PC-3 (cell line): ENCODE measurements around the gene AGER.

Experiments
- EZH2 ChIP-seq: fragments of 300-600 bp; sonication (generic); IDR thresholded peaks from one replicate; pipeline ENCODE4 v1.6.1; 2017; ENCODE audit warnings: antibody characterized with exemption, mild to moderate bottlenecking, low read length; ENCODE audit not compliant: unreplicated experiment
- TF ChIP-seq, protein P1 (sequence below): fragments of 300-600 bp; sonication (generic); conservative IDR thresholded peaks from 2 replicates; pipeline ENCODE4 v1.5.1; 2017; ENCODE audit warnings: antibody characterized with exemption, low read depth, mild to moderate bottlenecking, low read length

DNA sequence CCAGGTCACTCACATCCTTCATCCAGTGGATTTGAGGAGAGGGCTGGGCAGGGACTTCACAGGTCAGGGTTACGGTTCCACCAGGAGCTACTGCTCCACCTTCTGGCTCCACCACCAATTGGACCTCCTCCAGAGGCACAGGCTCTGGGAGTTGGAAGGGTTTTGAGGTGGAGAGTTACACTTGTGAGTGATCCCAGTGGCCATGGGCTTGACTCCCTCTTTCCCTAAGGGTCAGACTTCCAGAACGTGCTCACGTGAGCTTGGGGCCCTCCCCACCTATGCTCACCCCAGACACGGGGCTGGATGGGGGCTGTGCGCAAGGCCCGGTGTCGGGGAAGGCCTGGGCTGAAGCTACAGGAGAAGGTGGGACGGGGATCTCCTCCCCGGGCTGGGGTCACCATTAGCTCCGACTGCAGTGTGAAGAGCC lies 1.5 kb downstream of the AGER start:
- TF ChIP-seq, protein P1, sequence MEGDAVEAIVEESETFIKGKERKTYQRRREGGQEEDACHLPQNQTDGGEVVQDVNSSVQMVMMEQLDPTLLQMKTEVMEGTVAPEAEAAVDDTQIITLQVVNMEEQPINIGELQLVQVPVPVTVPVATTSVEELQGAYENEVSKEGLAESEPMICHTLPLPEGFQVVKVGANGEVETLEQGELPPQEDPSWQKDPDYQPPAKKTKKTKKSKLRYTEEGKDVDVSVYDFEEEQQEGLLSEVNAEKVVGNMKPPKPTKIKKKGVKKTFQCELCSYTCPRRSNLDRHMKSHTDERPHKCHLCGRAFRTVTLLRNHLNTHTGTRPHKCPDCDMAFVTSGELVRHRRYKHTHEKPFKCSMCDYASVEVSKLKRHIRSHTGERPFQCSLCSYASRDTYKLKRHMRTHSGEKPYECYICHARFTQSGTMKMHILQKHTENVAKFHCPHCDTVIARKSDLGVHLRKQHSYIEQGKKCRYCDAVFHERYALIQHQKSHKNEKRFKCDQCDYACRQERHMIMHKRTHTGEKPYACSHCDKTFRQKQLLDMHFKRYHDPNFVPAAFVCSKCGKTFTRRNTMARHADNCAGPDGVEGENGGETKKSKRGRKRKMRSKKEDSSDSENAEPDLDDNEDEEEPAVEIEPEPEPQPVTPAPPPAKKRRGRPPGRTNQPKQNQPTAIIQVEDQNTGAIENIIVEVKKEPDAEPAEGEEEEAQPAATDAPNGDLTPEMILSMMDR = no peak
- no peak for TF ChIP-seq EZH2
